Stomach (tissue), 4 donors: Measurements from ENCODE around the gene EYA3.

Experiments
- EP300 ChIP-seq: sonication (generic); formaldehyde crosslinking; IDR thresholded peaks from one replicate; pipeline ENCODE4 v1.6.1; 2017; ENCODE audit warnings: antibody characterized with exemption
- POLR2A ChIP-seq, 4 donors: fragments of 450-650 bp; IDR thresholded peaks; one replicate each; pipeline ENCODE4 v1.6.1; 2016; ENCODE audit warnings: antibody characterized with exemption in 4 of 4, control low read depth in 2 of 4, mild to moderate bottlenecking in 1 of 4, moderate library complexity in 1 of 4
- POLR2AphosphoS5 ChIP-seq, 3 donors: sonication (generic); formaldehyde crosslinking; IDR thresholded peaks; one replicate each; pipeline ENCODE4 v1.6.1; 2016; ENCODE audit warnings: antibody characterized with exemption in 3 of 3
- TF ChIP-seq, protein P1 (sequence below), 7 experiments: fragments of 450-650 bp in 4 of 7; fragments of 200-600 bp in 3 of 7; sonication (generic) in 3 of 7; IDR thresholded peaks; one replicate each; pipeline ENCODE4 v1.5.1; 2016 to 2019; ENCODE audit warnings: antibody characterized with exemption in 7 of 7, control low read depth in 2 of 7, mild to moderate bottlenecking in 1 of 7

DNA sequence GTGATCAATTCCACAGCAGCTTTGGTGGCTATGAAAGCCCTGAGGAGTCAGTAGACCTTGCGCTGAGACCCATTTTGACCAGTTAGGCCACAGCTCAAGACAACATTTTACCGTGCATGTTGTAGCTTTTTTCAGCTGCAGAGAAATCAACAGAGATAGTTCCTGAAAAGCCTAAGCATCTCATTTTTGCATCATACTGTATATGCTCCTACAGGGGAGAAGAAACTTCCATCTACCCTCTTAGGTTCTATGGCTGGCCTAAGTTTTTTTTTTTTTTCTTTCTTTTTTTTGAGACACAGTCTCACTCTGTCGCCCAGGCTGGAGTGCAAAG lies 24.8 kb upstream of the EYA3 start:
- TF ChIP-seq POLR2AphosphoS5 (IDR thresholded peaks at IDR 0.05) (no peak), EP300 (no peak), POLR2A (IDR thresholded peaks at IDR 0.05) (no peak)
- TF ChIP-seq, protein P1, sequence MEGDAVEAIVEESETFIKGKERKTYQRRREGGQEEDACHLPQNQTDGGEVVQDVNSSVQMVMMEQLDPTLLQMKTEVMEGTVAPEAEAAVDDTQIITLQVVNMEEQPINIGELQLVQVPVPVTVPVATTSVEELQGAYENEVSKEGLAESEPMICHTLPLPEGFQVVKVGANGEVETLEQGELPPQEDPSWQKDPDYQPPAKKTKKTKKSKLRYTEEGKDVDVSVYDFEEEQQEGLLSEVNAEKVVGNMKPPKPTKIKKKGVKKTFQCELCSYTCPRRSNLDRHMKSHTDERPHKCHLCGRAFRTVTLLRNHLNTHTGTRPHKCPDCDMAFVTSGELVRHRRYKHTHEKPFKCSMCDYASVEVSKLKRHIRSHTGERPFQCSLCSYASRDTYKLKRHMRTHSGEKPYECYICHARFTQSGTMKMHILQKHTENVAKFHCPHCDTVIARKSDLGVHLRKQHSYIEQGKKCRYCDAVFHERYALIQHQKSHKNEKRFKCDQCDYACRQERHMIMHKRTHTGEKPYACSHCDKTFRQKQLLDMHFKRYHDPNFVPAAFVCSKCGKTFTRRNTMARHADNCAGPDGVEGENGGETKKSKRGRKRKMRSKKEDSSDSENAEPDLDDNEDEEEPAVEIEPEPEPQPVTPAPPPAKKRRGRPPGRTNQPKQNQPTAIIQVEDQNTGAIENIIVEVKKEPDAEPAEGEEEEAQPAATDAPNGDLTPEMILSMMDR (IDR thresholded peaks at IDR 0.05): no peak
